HG03280 (cell line): ENCODE results near the gene MACROH2A1.
"Not testable (repeated sequence)": the region's sequence is repeated elsewhere in the genome, so short reads cannot be mapped to it uniquely, and the experiment has no call there.

Source experiments
- ATAC-seq: cut with Tn5 transposase; IDR thresholded peaks from one replicate; pipeline ENCODE4 v1.9.1; 2021; ENCODE audit warnings: mild to moderate bottlenecking, moderate library complexity; ENCODE audit not compliant: unreplicated experiment

The MACROH2A1 gene

DNA sequence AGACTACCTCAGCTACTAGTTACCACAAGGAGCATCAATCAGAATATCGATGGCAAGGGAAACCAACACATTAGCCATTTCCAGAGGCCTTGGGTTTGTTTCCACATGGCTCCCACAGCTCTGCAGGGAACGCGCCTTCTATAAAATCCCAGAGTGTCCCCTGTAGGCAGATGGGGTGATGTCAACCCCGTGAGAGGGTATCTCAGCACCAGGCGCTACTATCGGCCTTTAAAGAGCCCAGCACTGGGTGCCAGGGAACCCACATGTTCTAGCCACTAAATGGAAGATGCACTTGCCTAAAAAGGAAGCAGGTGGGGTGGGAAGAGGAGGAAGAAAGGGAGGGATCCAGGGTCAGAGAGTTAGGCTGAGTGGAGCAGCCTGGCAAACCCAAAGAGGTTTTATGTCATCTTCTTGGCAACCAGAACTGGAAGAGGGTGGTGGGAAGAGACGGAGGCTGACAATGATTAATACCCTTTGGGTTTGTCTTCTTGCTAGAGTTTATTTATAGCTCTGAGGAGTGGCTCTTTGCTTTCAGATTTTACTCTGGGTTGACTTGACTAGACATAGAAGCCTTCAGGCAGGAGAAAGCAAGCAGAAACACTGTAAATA lies 19.9 kb downstream of the MACROH2A1 start:
- no peak for ATAC-seq

DNA sequence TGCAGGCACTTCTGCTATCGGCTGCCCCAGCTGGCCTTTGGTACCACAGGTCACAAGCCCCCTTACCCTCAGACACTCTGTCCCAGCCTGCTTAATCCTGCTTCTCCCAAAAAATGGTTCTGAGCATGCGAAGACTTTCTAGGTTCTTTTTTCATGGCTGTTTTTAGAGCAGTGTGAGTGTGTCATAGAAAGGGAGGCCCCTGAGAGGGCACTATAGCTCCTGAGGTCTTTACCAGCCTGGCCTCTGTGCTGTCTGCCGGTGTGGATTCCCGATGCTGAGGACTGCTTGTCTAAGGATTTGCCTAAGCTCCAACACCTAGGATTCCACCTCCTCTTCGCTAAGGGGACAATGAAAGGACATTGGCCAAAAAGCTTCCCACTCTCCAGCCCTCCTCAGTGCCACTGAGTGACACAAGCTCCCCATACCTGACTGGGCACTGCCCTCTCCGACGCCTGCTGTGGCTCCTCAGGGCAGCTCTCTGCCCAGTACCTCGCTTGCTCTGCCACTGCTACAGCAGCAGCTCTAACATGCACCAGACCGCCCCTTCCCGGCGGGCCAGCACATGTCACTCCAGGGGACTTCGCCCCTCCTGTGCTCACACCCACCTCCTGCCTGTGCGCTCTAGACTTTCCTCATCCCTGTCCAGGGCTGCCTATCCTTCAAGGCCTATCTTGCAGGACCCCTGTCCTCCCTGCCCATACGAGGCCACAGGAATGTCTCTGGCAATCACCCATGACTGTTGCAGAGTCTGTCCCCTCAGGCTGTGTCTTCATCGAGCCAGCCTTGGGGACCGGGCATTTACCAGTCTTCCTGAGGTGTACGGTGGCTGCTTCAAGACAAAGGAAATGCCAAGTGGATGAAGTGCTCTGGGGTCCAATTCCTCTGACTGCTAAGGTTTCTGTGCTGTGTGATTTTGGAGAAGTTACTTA lies 21.0 kb downstream of the MACROH2A1 start:
- ATAC-seq = no peak

GRCh38 chr5:135376961-135377624 lies 21.9 kb downstream of the MACROH2A1 start:
- no peak for ATAC-seq

- ATAC-seq = no peak
These were observed 23.8 kb downstream of the MACROH2A1 start for GRCh38 chr5:135375040-135375793.

DNA sequence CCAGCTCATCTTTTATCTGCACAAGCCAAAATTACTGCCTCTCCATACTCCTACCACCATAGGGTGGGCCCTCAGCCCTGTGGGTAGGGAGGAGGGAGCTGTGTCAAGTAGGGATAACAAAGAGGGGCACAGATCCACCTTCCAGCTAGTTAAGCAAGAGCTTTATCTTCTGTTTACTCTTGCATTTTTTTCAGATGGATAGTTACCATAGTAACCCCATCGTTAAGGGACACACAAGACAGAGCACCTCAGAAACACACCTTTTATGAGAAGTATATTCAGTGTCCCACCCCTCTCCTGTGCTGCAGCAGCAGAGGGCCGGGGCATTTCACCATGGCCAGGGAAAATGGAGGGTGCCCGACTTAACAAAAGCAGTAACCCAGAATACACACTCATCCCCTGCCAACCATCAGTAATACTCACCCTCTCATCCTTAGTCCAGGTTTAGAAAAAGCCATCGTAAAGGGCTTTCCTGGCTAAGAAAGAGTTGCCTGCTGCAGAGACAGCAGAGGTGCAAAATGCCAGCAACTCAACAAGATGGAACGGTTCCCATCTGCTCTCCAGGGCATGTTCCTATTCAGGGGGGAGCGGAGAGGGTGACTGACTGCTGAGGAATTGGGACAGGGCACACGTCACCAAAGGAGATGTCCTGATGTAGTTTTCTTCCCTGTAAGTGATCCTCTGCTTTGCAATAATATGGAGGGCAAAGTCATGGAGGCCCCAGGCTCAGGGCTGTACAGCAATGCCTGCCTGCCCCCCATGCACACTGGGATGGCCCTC lies 25.1 kb downstream of the MACROH2A1 start:
- ATAC-seq = no peak

DNA sequence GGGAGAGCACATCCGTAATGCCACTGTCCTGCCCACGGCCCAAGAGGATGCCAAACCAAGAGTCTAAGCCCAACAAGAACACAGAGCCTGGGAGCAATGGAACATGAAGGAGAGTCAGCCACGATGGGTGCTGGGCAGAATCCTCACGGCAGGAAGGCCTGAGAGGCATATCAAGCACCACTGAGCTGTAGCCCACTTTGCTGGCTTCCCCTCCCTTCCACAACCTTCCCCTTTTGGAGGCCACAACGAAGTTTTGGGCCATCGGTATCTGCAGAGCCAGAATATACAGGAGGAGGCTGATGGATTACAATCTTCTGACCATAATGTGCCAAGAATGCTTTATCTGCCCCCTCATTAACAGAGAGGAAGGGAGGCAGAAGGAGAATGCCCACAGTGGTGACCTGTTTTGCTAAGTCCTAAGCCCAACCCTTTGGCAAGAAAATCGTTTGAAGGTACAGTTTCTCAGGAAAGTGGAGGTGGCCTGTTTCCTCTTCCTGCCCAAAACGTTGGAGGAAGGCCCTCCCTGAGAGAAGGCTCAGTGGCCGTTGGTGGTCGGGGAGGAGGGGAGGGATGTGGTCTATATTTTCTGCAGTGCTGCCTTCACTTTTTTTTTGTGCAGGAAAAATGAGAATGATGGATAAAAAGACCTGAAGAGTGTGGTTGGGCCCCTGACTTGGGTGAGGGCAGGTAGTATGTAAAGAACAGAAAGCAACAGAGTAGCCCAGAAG lies 26.2 kb downstream of the MACROH2A1 start:
- no peak for ATAC-seq

DNA sequence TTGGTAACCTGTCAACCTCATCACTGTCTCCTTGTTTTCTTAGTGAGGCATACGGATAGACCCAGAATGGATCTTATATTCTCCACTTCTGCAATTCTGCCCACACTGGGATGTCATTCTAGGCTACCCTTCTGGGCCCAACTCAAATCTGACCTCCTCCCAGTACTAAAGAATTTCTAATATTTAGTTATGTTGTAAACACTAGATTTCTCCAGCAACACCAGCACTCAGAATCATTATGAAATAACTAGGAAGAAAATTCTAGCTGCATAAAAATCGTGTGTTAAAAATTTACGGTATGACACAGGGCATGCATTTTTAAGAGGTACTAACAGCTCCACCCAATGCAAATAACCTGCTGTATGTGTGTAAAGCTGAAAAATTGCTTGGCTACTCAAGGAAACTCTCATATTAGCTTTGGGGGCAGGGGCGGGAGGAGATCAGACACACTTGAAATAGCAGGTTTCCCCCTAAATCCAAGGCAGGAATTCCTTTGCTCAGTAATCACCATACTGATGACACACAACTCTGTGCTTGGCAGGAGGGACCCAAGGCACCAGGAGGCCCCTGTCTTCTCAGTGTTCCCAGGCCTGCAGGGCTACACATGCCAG lies 27.3 kb downstream of the MACROH2A1 start:
- ATAC-seq = no peak

- ATAC-seq = no peak
These were observed 29.1 kb downstream of the MACROH2A1 start for GRCh38 chr5:135369952-135370351.

DNA sequence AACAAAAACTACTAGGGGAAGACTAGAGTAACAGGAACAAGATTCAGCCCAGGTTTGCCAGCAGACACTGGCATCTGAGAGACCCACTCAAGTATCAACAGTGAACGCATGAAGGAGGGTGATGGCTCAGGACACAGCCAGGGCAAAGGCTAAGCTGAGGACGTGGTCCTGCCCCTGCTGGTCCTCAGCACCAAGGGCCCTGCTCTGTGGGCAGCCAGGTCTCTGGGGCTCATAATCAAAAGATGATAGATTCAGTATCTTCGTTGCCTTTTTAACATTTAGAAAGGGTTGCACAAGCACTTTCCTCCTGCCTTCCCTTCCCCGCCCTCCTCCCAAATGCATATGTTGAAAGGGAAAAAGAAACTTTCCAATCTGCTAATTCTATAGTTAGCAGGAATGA lies 31.5 kb downstream of the MACROH2A1 start:
- no peak for ATAC-seq

DNA sequence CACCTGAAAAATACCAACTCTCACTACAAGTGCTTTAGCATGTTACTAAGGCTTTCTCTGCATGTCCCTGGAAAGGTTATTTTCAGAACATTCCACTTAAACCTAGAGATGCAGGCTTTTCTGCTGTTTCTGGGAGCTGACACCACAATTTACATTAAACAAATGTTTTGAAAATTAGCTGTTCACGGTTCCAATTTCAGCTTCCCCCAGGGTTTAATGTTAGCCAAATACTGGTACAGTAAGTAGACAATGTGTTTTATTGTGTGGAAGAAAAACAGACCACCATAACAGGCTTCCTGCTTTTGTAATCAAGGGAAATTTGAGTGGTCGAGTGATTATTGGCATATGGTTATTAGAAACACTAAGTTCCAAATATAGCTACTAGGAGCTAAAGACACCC lies 32.0 kb downstream of the MACROH2A1 start:
- no peak for ATAC-seq

DNA sequence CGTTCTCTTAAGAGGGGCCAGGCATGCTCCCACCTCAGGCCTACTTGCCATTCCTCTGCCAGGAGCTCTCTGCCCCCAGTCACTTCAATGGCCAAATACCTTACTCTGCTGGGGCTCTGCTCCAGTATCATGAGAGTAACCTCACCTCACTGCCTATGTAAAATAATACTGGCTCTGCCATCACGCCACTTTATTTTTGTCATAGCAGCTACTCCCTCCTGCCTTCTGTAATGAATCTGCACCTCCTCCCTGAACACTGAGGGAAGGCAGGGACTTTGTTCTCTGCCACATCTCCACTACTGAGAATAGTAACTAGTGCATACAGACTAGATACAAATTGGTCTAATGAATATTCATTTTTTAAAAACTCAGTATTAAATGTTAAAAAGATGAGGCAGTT lies 33.8 kb downstream of the MACROH2A1 start:
- no peak for ATAC-seq

DNA sequence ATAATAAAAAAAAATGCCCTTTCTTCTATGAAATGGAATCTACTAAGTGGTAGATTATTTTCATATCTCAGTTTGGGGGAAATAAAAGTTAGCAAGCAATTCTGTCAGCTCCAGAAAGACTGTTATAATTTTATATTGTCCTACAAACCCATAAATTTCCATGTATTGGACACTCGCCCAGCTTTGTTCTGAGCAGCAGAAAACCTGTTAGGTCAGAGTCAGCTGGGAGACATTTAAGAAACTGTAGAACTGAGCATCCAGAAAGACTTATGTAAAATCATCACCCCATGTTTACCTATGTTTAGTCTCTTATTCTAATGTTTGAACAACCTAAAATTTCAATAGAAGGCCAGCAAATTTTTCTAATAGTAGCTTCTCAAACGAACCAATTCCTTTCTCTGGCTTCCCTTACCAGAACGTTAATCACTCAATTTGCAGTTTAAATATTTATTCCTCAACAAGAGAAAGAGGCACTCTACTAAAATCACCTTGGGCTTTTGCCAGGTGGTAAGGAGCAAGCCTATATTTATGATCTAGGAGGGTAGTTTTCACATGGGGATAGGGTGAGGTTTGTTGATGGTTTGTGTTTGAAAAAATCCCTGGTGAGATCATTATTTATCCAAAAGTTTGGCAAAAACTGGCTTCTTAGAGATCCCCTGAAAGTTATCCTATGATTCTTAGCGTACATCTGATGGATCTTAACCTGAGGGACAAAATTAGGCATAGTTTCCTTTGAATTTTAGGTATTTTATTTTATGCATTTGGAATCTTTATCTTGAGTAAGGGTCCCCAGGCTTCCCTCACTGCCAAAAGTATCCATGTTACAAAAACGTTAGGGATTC lies 34.4 kb downstream of the MACROH2A1 start:
- no peak for ATAC-seq

- not testable (repeated sequence) for ATAC-seq
These were observed 35.7 kb downstream of the MACROH2A1 start for GRCh38 chr5:135363342-135363741.

- ATAC-seq = no peak
These were observed 36.9 kb downstream of the MACROH2A1 start for GRCh38 chr5:135362102-135362501.

DNA sequence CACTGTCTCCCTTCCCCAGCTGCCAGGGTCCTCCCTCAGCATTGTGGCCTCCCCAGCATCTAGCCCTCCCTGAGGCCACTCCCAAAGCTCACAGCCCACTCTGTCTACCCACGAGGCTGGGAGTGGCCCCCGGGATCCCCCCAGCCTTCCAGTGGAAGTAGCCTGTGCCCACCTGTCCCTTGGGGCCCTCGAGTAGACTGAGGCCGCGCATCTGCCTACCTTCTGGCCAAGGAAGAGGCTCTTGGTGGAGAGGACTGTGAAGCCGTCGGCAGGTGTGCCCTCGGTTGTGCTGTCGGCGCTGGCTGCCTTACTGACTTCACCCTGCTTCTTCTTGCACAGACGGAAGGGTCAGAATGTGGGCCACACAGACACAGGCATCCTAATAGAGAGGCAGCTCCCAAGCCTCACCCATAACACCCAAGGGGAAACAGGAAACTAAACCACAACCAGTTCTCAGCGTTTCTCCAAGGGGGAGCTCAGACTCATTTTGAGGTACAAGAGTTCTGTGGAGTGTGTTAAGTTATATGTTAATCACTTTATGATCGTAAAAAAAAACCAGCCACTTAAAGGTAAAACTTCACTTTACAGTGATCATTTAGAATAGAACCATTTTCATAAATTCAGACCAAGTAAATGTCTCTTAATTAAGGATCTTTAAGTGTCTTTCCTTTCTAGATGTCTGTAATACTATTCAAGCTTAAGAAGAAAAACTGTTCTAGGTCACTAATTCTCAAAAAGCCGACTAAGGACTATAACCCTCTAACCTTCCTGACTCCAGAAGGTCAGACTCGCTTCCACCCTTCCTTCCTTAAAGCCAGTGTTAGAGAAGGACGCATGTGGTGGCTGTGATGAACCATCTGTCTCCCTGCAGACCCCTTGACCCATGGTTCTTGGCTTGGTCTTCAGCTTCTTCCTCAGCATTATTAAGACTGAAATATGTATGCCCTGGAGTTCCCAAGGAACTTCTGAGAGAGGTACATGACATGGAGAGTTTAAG lies 38.5 kb downstream of the MACROH2A1 start:
- ATAC-seq = no peak

DNA sequence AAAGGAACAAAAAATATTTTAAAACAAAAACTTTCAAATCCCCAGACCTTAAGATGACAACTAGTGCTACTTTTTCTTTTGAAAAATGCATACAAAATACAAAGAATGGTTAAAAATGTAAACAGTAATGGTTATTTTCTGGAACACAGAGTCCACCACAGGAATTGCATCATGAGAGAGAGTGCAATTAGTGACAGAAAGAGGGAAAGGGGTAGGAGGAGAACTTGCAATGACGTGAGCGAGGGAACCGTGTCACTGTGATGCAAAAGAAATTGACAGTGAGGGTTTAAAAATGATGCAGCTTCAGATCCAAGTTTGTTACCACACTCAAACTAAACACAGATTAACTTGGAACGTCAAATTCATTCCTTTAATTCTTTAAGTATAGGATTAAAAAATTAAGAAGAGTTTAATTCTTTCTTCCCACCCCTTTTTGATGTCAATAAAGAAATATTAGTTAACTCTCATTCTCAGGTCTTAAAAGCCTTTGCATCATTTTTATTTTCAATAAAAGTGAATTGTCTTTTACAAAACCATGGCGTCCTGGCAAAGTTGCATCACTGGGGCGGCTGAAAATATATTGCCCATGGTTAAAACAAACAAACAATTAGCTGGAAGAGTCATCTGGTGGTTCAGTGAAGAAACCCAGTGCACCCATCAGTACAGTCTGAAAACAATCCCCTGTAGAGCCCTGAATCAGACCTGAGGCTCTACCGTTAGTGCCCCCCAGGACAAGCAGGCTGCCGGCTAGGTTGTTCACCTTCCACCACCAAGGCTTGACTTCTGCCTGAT lies 39.5 kb downstream of the MACROH2A1 start:
- no peak for ATAC-seq
